ENCODE measurements around the gene RNASE7.

The RNASE7 gene

GRCh38 chr14:21069388-21070082, 27.4 kb downstream of the RNASE7 start:
- no peak for DNase-seq

- DNase-seq = no peak
These were observed 28.0 kb downstream of the RNASE7 start, which contains the start of gene ARHGEF40 for GRCh38 chr14:21070083-21070609. Gene ARHGEF40, plus strand, starts transcription at chr14:21070304. Its CDS starts 93 bp downstream, at chr14:21070397.

DNA sequence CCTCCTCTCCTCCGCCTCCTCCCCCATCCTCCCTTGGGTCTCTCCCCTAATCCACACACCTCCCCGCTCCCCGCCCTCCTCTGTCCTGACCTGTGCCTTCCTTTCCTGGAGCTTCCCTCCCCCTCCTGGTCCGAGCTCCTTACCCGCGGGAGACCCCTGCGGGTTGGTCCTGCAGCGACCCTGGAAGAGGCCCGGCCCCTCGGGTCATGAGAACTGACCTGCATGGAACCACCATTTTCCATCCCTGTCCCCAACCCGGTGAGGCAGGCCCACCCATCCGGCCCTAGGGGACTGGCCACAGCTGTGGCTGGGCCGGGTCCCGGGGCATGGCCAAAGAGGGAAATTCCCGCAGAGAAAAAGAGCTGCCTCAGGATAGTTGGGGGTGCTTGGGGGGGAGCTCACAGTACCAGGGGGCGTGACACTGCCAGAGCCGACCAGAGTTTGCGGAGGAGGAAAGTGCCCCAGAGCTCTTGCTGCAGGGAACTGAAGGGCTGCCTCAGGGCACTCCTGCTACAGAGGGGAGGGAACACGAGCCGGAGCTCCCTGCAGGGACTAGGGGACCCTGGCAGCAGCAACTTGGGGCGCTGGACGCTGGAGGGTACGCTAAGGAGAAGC, 28.6 kb downstream of the RNASE7 start:
- peak; percentile 68 to 71 for DNase-seq

GRCh38 chr14:21071225-21072030, 29.3 kb downstream of the RNASE7 start:
- peak; percentile 96 to 97 for DNase-seq

GRCh38 chr14:21072031-21072473, 29.9 kb downstream of the RNASE7 start:
- peak; percentile 93 to 94 for DNase-seq

DNA sequence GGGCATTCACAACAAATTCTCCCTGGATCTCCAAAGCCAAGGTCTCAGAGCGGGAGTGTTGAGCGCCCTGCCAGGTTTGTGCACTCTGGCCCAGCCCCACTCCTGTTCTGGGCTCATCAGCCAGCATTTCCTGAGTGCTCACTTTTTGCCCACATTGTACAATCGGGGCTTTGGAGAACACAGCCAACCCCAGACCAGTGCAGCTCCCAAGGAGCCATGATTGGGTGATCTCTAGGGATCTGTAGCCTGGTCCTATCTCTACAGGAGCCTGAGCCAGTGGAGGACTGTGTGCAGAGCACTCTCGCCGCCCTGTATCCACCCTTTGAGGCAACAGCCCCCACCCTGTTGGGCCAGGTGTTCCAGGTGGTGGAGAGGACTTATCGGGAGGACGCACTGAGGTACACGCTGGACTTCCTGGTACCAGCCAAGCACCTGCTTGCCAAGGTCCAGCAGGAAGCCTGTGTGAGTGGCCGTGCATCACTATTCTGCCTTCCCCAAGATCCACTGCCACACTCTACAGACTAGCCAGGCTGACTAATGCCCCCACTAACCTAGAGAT, 30.7 kb downstream of the RNASE7 start:
- DNase-seq = no peak

DNA sequence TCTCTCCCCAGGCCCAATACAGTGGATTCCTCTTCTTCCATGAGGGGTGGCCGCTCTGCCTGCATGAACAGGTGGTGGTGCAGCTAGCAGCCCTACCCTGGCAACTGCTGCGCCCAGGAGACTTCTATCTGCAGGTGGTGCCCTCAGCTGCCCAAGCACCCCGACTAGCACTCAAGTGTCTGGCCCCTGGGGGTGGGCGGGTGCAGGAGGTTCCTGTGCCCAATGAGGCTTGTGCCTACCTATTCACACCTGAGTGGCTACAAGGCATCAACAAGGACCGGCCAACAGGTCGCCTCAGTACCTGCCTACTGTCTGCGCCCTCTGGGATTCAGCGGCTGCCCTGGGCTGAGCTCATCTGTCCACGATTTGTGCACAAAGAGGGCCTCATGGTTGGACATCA, 31.8 kb downstream of the RNASE7 start:
- DNase-seq = no peak

DNA sequence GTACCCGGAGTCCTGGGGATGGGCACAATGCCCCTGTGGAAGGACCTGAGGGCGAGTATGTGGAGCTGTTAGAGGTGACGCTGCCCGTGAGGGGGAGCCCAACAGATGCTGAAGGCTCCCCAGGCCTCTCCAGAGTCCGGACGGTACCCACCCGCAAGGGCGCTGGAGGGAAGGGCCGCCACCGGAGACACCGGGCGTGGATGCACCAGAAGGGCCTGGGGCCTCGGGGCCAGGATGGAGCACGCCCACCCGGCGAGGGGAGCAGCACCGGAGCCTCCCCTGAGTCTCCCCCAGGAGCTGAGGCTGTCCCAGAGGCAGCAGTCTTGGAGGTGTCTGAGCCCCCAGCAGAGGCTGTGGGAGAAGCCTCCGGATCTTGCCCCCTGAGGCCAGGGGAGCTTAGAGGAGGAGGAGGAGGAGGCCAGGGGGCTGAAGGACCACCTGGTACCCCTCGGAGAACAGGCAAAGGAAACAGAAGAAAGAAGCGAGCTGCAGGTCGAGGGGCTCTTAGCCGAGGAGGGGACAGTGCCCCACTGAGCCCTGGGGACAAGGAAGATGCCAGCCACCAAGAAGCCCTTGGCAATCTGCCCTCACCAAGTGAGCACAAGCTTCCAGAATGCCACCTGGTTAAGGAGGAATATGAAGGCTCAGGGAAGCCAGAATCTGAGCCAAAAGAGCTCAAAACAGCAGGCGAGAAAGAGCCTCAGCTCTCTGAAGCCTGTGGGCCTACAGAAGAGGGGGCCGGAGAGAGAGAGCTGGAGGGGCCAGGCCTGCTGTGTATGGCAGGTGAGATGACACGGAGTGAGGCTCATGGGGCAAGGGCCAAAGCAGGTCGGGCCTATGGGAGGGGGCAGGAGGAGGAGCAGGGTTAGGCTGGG, 32.5 kb downstream of the RNASE7 start:
- DNase-seq = no peak

GRCh38 chr14:21075719-21076437, 33.7 kb downstream of the RNASE7 start:
- no peak for DNase-seq

- no peak for DNase-seq
These were observed 35.5 kb downstream of the RNASE7 start for GRCh38 chr14:21077672-21078071.

- DNase-seq = no peak
These were observed 36.1 kb downstream of the RNASE7 start for GRCh38 chr14:21078287-21078686.

- no peak for DNase-seq
These were observed 36.6 kb downstream of the RNASE7 start for GRCh38 chr14:21078726-21079125.

DNA sequence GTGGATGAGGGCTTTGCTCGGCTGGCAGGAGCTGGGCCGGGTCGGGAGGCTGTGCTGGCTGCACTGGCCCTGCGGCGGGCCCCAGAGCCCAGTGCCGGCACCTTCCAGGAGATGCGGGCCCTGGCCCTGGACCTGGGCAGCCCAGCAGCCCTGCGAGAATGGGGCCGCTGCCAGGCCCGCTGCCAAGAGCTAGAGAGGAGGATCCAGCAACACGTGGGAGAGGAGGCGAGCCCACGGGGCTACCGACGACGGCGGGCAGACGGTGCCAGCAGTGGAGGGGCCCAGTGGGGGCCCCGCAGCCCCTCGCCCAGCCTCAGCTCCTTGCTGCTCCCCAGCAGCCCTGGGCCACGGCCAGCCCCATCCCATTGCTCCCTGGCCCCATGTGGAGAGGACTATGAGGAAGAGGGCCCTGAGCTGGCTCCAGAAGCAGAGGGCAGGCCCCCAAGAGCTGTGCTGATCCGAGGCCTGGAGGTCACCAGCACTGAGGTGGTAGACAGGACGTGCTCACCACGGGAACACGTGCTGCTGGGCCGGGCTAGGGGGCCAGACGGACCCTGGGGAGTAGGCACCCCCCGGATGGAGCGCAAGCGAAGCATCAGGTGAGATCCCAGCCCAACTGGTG, 39.5 kb downstream of the RNASE7 start:
- no peak for DNase-seq

GRCh38 chr14:21083565-21084325, 41.6 kb downstream of the RNASE7 start:
- DNase-seq = no peak

DNA sequence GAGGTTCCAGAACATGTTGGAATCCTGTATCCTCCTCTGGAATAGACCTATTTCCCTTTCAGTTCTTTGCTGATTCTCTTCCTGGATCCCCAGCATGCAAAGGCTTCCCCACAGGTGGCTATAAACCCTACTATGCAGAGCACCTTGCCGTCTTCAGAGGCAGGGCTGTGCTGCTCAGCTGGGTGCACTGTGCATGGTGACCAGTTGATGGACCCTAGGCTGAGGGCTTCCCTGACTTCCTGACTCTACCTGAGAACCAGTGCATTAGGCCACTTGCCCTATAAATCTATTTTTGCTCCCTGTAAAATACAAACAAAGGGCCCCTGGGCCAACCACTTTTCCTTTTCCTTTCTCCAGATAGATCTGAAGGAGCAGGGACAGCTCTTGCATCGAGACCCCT, 42.2 kb downstream of the RNASE7 start:
- DNase-seq = no peak

DNA sequence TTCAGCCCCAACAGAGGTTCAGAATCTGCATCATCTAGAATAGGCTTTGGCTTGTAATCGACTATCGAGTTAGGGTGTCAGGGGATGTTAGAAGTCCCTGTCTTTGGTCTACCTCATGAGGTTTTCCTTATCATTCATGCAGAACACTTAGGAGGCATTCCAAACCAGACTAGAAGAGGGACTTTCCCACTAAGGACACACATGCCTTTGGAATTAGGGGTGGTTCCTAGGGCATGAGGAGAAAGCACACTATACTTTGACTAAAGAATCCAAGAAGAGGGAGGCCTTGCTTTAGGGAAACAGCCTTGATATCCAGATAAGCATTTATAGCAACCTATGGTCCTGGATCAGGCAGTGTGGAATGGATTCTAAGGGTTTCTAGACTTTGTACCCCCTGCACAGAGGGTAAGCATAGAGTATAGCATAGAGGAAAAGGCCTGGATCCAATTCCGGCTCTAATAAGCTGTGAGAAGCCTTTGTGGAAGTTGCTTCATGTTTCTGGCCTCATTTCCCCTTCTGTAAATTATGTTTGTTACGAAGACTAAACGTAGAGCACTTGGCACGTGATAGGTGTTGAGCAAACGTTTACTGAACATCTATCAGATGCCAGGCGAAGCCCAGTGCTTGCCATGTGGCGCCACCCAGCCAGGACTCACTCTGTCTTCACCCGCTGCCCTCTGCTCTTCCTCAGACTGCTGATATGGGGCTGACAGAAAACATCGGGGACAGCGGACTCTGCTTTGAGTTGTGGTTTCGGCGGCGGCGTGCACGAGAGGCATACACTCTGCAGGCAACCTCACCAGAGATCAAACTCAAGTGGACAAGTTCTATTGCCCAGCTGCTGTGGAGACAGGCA, 43.1 kb downstream of the RNASE7 start:
- no peak for DNase-seq

DNA sequence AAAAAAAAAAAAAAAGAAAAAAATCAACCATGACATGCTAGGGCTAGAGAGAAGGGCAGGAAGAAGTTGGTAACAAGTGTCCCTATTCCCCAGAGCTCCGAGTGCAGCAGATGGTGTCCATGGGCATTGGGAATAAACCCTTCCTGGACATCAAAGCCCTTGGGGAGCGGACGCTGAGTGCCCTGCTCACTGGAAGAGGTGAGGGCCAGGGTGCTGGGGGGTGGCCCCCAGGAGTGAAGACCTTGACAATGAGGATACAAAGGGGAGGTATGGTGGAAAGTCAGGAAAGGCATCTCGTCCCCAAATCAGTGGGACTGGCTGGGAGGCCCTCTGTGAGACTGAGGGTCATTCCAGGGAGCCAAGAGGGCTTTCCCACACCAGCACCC, 44.7 kb downstream of the RNASE7 start:
- no peak for DNase-seq

- peak; percentile 95 for DNase-seq
These were observed 45.3 kb downstream of the RNASE7 start for GRCh38 chr14:21087294-21088091.
